OCI-LY3 (cell line): ENCODE data around the gene DNAH11.

Experiments used
- CTCF ChIP-seq: fragments of 200-600, 300-600 bp; sonication (generic); IDR thresholded peaks from 2 replicates; pipeline ENCODE4 v1.5.1; 2014; ENCODE audit warnings: antibody characterized with exemption, low read length, low read depth
- EZH2phosphoT487 ChIP-seq: fragments of 200-600 bp; shearing (Covaris generic); IDR thresholded peaks from 2 replicates; pipeline ENCODE4 v1.6.1; 2018; ENCODE audit warnings: antibody characterized with exemption, mixed run types, low read depth

GRCh38 chr7:21805791-21806190 is 263.0 kb downstream of the DNAH11 start:
- TF ChIP-seq CTCF (no peak), EZH2phosphoT487 (no peak)
